ENCODE data around the gene FKBP6.
"Not testable (repeated sequence)": the region's sequence is repeated elsewhere in the genome, so short reads cannot be mapped to it uniquely, and the experiment has no call there.

Gene FKBP6

GRCh38 chr7:73394422-73394821 is 66.5 kb downstream of the FKBP6 start:
- no peak for DNase-seq (ENCODE audit: low read depth in 1 of 2, low spot score in 1 of 2)

DNA sequence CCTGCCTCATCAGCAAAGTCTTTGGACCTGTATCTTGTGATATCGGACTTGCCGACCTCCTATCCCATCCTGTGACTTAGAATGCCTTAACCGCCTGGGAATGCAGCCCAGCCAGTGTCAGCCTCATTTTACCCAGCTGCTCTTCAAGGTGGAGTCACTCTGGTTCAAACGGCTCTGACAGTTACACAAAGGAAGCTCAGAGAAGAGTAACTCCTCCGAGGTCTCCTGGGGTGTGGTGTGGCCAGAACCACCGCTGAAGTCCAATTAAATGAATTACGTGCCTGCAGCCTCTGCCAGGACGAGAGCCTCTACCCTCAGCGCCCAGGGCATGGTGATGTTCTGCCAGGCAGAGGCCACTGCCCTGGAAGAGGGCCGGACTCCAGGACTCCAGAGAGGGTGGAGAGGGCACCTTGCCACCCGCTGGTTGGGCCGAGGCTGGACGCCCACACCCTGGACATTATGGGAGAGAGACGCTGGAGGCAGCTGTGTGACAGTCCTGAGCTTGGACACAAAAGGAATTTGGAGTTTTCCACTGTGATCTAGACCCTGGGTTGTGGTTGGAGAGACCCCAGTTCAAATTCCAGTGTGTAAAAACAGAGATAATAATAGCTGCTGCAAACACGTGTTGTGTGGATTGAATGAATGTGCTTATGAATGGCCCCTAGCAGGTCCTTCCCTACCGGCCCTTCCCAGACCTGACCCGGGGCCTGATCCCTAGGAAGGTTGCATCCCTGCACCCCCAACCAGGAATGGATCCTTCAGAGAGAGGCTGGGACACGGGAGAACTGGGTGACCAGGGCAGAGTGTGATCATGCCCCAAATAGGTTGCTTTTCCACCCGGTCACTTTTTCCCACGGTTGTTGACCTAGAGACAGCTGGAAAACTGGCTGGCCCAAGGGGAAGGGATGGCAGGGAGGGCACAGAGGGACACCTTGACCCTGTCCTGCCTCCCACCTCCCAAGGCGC is 67.9 kb downstream of the FKBP6 start:
- DNase-seq (ENCODE audit: low read depth in 1 of 2, low spot score in 1 of 2): no peak

- no peak for DNase-seq (ENCODE audit: low read depth in 1 of 2, low spot score in 1 of 2)
Measured at GRCh38 chr7:73397521-73398281, 69.7 kb downstream of the FKBP6 start.

GRCh38 chr7:73399185-73400050 is 71.5 kb downstream of the FKBP6 start:
- DNase-seq (ENCODE audit: low read depth in 1 of 2, low spot score in 1 of 2): peak; percentile 2 to 61

DNA sequence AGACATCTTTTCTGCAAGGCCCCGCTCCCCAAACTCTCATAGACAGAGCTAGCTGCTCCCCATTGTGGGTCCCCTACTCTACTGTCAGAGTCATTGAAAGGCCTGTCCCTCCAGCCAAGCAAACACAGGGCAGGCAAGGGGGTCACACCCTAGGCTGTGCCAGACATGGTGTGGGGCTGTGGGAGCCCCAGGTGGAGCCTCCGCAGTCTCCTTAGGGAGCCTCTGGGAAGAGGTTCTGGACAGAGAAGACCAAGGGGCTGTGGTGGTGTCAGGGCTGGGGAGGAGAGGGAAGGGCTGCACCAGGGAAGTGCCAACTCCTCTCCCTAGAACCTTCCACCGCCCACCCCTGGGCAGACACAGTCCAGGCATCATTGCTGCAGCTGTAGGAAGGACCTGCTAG is 76.9 kb downstream of the FKBP6 start:
- not testable (repeated sequence) for DNase-seq (ENCODE audit: low read depth in 1 of 2, low spot score in 1 of 2)

Measured in activated CD4-positive, alpha-beta T cell treated with anti-CD3 and anti-CD28 coated beads, Interleukin-2, amount 50 U/mL, for 24 hours (primary cell).